ENCODE results near the gene TCERG1L. TPM values are rescaled to one million over a fixed set of nuclear protein-coding genes. Genes with fewer than 3 reads are reported as not detected.

The TCERG1L gene
- polyA plus RNA-seq, 1 of the 3 experiments (the other 2 are of a cell fraction) = not detected

DNA sequence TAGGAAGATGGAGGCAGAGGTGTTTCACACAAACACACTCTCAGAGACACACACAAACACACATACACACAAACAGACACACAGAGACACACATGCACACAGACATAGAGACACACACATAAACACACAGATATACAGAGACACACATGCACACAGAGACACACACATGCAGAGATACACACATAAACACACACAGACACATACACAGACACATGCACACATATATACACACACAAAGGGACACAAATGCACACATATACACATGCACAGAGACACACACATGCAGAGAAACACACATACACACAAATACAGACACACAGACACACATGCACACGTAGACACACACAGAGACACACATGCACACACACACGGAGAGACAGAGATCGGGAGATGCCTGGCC lies 163.3 kb downstream of the TCERG1L start (continued):
- TF ChIP-seq, protein P1, sequence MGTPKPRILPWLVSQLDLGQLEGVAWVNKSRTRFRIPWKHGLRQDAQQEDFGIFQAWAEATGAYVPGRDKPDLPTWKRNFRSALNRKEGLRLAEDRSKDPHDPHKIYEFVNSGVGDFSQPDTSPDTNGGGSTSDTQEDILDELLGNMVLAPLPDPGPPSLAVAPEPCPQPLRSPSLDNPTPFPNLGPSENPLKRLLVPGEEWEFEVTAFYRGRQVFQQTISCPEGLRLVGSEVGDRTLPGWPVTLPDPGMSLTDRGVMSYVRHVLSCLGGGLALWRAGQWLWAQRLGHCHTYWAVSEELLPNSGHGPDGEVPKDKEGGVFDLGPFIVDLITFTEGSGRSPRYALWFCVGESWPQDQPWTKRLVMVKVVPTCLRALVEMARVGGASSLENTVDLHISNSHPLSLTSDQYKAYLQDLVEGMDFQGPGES (IDR thresholded peaks at IDR 0.05; ENCODE audit: low read depth, low read length) = no peak
- TF ChIP-seq EP300 (IDR thresholded peaks at IDR 0.05; ENCODE audit: borderline replicate concordance in 1 of 2, low read depth in 1 of 2, low read length in 1 of 2) (no peak), CHD2 (IDR thresholded peaks at IDR 0.05; ENCODE audit: low read length, partially characterized antibody) (no peak)

DNA sequence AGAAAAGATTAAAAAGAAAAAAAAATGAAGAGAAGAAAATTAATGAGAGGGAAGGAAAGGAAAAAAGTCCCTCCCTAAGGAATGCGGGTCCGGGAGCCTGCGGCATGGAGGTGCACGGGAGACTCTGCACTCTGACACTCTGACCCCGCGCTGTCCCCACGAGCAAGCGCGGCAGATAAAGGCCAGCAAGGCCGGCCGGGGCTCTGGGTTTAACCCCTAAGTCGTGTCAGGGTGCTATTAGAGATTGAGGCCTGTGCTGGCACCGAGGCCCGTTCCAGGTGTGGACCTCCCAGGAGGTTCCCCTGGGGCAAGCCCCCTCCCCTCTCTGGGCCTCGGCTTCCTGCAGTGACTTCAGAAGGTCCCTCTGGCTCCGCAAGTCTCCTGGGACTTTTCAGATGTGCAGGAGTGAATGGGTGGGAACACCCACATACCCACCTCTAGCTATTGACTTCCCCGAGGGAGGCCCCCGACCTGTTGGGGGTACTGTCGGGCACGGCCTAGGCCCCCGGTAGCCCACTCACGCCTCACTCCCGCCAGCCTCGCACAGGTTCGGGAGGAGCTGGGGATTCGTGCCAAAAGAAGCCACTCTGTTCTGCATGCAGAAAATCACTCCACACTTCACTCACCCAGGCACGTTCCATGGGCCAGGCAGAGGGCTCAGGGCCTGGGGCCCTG lies 164.1 kb downstream of the TCERG1L start:
- Histone ChIP-seq H3K9ac (no peak overlapping the region), H3K27me3 (ENCODE audit: insufficient read depth) (no peaks in the 10 kb centered on the region), H3F3A (replicated peaks; ENCODE audit: insufficient read depth) (no peaks in the 10 kb centered on the region), H3K36me3 (replicated peaks in 1 of 2; ENCODE audit: control insufficient read depth in 1 of 2, insufficient read depth in 2 of 2, low read length in 1 of 2) (no peaks in the 10 kb centered on the region), H3K4me2 (no peak overlapping the region), H3K79me2 (ENCODE audit: insufficient read depth) (no peaks in the 10 kb centered on the region), H3K4me3 (ENCODE audit: low read depth in 2 of 2, low read length in 1 of 2) (no peak overlapping the region), H2AFZ (ENCODE audit: low read depth) (no peak overlapping the region), H4K20me1 (ENCODE audit: insufficient read depth) (no peaks in the 10 kb centered on the region), H3K27ac (ENCODE audit: low read depth in 2 of 2, low read length in 1 of 2) (no peak overlapping the region), H3K9me2 (no peaks in the 10 kb centered on the region), H3K9me3 (no peaks in the 10 kb centered on the region), H3K4me1 (ENCODE audit: control insufficient read depth in 1 of 2, insufficient read depth in 2 of 2, low read depth in 1 of 2, low read length in 1 of 2) (no peaks in the 10 kb centered on the region; a peak in 1 of 4 replicates)
- WGBS (ENCODE audit: low lambda C conversion rate) = 57% methylated on average over 16 of the region's 27 CpGs
- DNase-seq = no peak
- POLR2A ChIA-PET = no interaction called here
- TF ChIP-seq RAD21 (IDR thresholded peaks at IDR 0.05; ENCODE audit: low read length) (no peak), RFX5 (IDR thresholded peaks at IDR 0.05; ENCODE audit: low read length) (no peak), SIN3A (IDR thresholded peaks at IDR 0.05; ENCODE audit: borderline replicate concordance, low read depth, low read length) (no peak), POLR2AphosphoS5 (IDR thresholded peaks at IDR 0.05; ENCODE audit: low read depth, low read length) (no peak), TCF12 (IDR thresholded peaks at IDR 0.05) (no peak), FOXM1 (IDR thresholded peaks at IDR 0.05; ENCODE audit: low read depth) (no peak), MXI1 (IDR thresholded peaks at IDR 0.05; ENCODE audit: low read depth, low read length) (no peak), NRF1 (IDR thresholded peaks at IDR 0.05; ENCODE audit: low read depth, low read length) (no peak), EZH2phosphoT487 (IDR thresholded peaks at IDR 0.05; ENCODE audit: borderline replicate concordance, low read depth) (no peak)
- TF ChIP-seq, protein P2, sequence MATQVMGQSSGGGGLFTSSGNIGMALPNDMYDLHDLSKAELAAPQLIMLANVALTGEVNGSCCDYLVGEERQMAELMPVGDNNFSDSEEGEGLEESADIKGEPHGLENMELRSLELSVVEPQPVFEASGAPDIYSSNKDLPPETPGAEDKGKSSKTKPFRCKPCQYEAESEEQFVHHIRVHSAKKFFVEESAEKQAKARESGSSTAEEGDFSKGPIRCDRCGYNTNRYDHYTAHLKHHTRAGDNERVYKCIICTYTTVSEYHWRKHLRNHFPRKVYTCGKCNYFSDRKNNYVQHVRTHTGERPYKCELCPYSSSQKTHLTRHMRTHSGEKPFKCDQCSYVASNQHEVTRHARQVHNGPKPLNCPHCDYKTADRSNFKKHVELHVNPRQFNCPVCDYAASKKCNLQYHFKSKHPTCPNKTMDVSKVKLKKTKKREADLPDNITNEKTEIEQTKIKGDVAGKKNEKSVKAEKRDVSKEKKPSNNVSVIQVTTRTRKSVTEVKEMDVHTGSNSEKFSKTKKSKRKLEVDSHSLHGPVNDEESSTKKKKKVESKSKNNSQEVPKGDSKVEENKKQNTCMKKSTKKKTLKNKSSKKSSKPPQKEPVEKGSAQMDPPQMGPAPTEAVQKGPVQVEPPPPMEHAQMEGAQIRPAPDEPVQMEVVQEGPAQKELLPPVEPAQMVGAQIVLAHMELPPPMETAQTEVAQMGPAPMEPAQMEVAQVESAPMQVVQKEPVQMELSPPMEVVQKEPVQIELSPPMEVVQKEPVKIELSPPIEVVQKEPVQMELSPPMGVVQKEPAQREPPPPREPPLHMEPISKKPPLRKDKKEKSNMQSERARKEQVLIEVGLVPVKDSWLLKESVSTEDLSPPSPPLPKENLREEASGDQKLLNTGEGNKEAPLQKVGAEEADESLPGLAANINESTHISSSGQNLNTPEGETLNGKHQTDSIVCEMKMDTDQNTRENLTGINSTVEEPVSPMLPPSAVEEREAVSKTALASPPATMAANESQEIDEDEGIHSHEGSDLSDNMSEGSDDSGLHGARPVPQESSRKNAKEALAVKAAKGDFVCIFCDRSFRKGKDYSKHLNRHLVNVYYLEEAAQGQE (IDR thresholded peaks at IDR 0.05; ENCODE audit: low read depth, low read length) = no peak
- CTCF ChIA-PET = no interaction called here
